H1 (cell line): Measurements from ENCODE around the gene KCNV2. TPM values are rescaled to one million over a fixed set of nuclear protein-coding genes. Genes with fewer than 3 reads are reported as not detected.

Source experiments
- BCL11A ChIP-seq, 2 experiments: IDR thresholded peaks; one replicate each; pipeline ENCODE4 v1.6.1; 2011; ENCODE audit warnings: low read depth in 2 of 2, low read length in 2 of 2, mild to moderate bottlenecking in 2 of 2
- CTBP2 ChIP-seq: IDR thresholded peaks from 2 replicates; pipeline ENCODE4 v1.7.0; 2011; ENCODE audit warnings: borderline replicate concordance, mild to moderate bottlenecking, moderate library complexity, mixed read lengths, low read length; ENCODE audit not compliant: insufficient read depth, insufficient read length
- CTCF ChIP-seq, 3 experiments: IDR thresholded peaks; 1 replicate in 2 of 3; 2 replicates in 1 of 3; pipeline versions ENCODE4 v1.5.1 to v1.6.1; 2011; ENCODE audit warnings: low read length in 3 of 3, mild to moderate bottlenecking in 3 of 3, inconsistent platforms in 2 of 3, low read depth in 1 of 3, moderate library complexity in 1 of 3; ENCODE audit not compliant: insufficient read depth in 1 of 3; ENCODE audit errors: control extremely low read depth in 1 of 3
- KDM1A ChIP-seq: fragments of 200-600, 300-600 bp; sonication (generic); IDR thresholded peaks from 2 replicates; pipeline ENCODE4 v1.7.1; 2016; ENCODE audit warnings: mild to moderate bottlenecking, low read length, borderline replicate concordance
- KDM4A ChIP-seq: IDR thresholded peaks from one replicate; pipeline ENCODE4 v1.7.1; 2012; ENCODE audit warnings: low read depth, mild to moderate bottlenecking, moderate library complexity, low read length, inconsistent platforms; ENCODE audit not compliant: severe bottlenecking
- MAX ChIP-seq: IDR thresholded peaks from 2 replicates; pipeline ENCODE4 v1.6.1; 2012; ENCODE audit warnings: inconsistent platforms
- PHF8 ChIP-seq: fragments of 200-600 bp; sonication (generic); conservative IDR thresholded peaks from 2 replicates; pipeline ENCODE4 v1.7.1; 2012; ENCODE audit warnings: low read depth, mild to moderate bottlenecking, inconsistent platforms, low read length, moderate library complexity
- POU5F1 ChIP-seq: IDR thresholded peaks from 2 replicates; pipeline ENCODE4 v1.6.1; 2011; ENCODE audit warnings: low read depth, mild to moderate bottlenecking, low read length, moderate library complexity
- RFX5 ChIP-seq: IDR thresholded peaks from 2 replicates; pipeline ENCODE4 v1.6.1; 2011; ENCODE audit warnings: low read depth, low read length, improper control_type of control experiment, borderline replicate concordance
- polyA plus RNA-seq, 7 experiments: library from polyadenylated mRNA; depleted of rRNA in 3 of 7; stranded (reverse) in 5 of 7; unstranded in 2 of 7; fragments of >200 nt in 5 of 7; fragments of 200-250 nt in 2 of 7; gene quantifications; 1 replicate in 5 of 7; 2 replicates in 1 of 7; 4 replicates in 1 of 7; pipeline versions ENCODE4 v1.2.1 to v1.2.3, GENCODE V29; 2011 to 2013; ENCODE audit warnings: missing spikeins in 2 of 7, mixed read lengths in 2 of 7
- total RNA-seq: library from RNA; stranded (reverse); fragmentation: NEBNext Ultra II Directional; extraction: Animal tissue kit (Norgen Biotek cat#: 25700); gene quantifications from 2 replicates; pipeline ENCODE4 v1.2.1, GENCODE V29; 2021

KCNV2 gene
- total and polyA plus RNA-seq, 2 of the 8 experiments (the other 6 are each of a cell fraction or from before 2014, with no cell fraction given): not detected

GRCh38 chr9:2777454-2777853, 60.1 kb downstream of the KCNV2 start (continued):
- TF ChIP-seq CTBP2 (no peak), PHF8 (no peak), MAX (no peak), KDM1A (no peak), RFX5 (no peak), POU5F1 (no peak), CTCF (IDR thresholded peaks at IDR 0.05; ENCODE audit: control extremely low read depth in 1 of 3, insufficient read depth in 1 of 3, low read depth in 1 of 3, low read length in 3 of 3) (no peak), KDM4A (no peak), BCL11A (IDR thresholded peaks at IDR 0.05; ENCODE audit: low read depth in 2 of 2, low read length in 2 of 2) (no peak)
- TF ChIP-seq, all 59 proteins: peak for 0
